22Rv1 (cell line): ENCODE measurements around the gene MGAT4A.

Source experiments
- CTCF ChIP-seq: fragments of 450-650 bp; IDR thresholded peaks from 2 replicates; pipeline ENCODE4 v1.5.1; 2017; ENCODE audit warnings: mild to moderate bottlenecking
- ZFX ChIP-seq: fragments of 450-650 bp; IDR thresholded peaks from 2 replicates; pipeline ENCODE4 v1.6.1; 2017; ENCODE audit warnings: antibody characterized with exemption, borderline replicate concordance

GRCh38 chr2:98579926-98580325, 151.0 kb downstream of the MGAT4A start:
- no peak for TF ChIP-seq CTCF
- no peak for TF ChIP-seq ZFX
